Measurements from ENCODE around the gene RHOBTB3. TPM values are rescaled to one million over a fixed set of nuclear protein-coding genes. Genes with fewer than 3 reads are reported as not detected.

The RHOBTB3 gene
- total RNA-seq, 1 experiment from 2014 or later = 95.2 TPM

DNA sequence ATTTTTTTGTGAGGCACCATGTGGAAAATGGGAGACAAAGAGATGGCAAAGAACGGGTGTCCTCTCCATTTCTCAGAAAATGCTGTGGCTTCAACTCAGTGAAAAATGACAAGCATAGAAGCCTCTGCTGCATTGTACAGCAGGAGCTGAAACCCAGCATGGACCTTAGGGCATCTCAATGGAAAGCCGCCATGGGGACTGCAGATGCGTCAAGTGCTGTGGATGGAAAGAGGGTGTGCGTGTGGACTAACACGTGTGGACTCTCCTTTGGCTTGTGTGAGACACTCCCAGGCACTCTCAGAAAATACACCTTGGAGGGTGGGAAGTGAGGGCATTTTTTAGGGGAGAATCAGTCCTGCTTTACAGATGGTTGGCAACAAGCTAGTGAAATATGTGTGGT lies 93.6 kb downstream of the RHOBTB3 start:
- no TSS peak for BruUV-seq (replicated peaks)
- CTCF ChIA-PET = no interaction called here
- intact Hi-C loops (cut with micrococcal nuclease; ENCODE audit: unreplicated experiment) = no loop called here
- TF ChIP-seq TCF7L2 (IDR thresholded peaks at IDR 0.05; ENCODE audit: low read depth, low read length) = no peak
- H3K27me3 ChIP-seq (ENCODE audit: control insufficient read depth, insufficient read depth, low read length) = no peaks in the 10 kb centered on the region
- DNase-seq (ENCODE audit: low read depth, low spot score) = no peak
- peaks cover 2% of the 10 kb centered on the region; the same call in 1 of the 2 replicates for H3K36me3 ChIP-seq (ENCODE audit: control insufficient read depth, insufficient read depth, low read length)
- no peak overlapping the region for H3K4me3 ChIP-seq (ENCODE audit: low read depth in 2 of 2, low read length in 2 of 2)
- ATAC-seq = no peak
- no peak overlapping the region for H3K27ac ChIP-seq (ENCODE audit: low read length)
- peaks cover 23% of the 10 kb centered on the region for H3K4me1 ChIP-seq (ENCODE audit: control insufficient read depth, insufficient read depth, low read length)
- POLR2A ChIA-PET = no interaction called here
- no peaks in the 10 kb centered on the region for H3K9me3 ChIP-seq (ENCODE audit: control insufficient read depth, insufficient read depth, low read depth, low read length)
- in situ Hi-C loops (cut with HindIII; ENCODE audit: low pct_unique_long_range_greater_than_20kb, low sequenced_read_pairs) = no loop called here

DNA sequence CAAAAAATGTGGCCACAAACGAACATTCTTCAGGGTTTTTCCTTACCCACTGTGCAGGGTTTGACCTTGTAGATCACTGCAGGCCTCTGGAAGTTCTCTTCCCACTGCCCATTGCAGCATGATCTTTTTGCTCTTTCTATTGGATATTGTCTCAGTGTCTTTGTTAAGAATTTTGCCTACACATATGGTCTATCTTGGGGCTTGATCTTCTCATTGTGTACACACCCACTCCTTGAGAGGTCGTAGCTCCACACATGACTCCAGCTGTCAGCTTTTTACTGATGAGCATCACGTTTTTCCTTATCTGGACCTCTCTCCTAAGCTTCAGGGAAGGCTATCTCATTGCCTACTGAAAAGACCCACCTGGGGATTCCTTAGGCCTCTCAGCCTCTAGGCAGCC lies 94.4 kb downstream of the RHOBTB3 start:
- no peak for ATAC-seq
- Histone ChIP-seq H3K27ac (ENCODE audit: low read length) (no peak overlapping the region), H3K4me3 (ENCODE audit: low read depth in 2 of 2, low read length in 2 of 2) (no peak overlapping the region), H3K36me3 (ENCODE audit: control insufficient read depth, insufficient read depth, low read length) (peaks cover 2% of the 10 kb centered on the region; the same call in 1 of the 2 replicates), H3K9me3 (ENCODE audit: control insufficient read depth, insufficient read depth, low read depth, low read length) (no peaks in the 10 kb centered on the region), H3K27me3 (ENCODE audit: control insufficient read depth, insufficient read depth, low read length) (no peaks in the 10 kb centered on the region), H3K4me1 (ENCODE audit: control insufficient read depth, insufficient read depth, low read length) (peaks cover 23% of the 10 kb centered on the region)
- CTCF ChIA-PET = no interaction called here
- in situ Hi-C loops (cut with HindIII; ENCODE audit: low pct_unique_long_range_greater_than_20kb, low sequenced_read_pairs) (no loop called here), intact Hi-C loops (cut with micrococcal nuclease; ENCODE audit: unreplicated experiment) (no loop called here)
- no TSS peak for BruUV-seq (replicated peaks)
- no peak for DNase-seq (ENCODE audit: low read depth, low spot score)
- TF ChIP-seq POLR2AphosphoS5 (IDR thresholded peaks at IDR 0.05; ENCODE audit: low read depth, low read length) = no peak
- no peak for TF ChIP-seq SIN3A (IDR thresholded peaks at IDR 0.05; ENCODE audit: borderline replicate concordance, insufficient read depth, low read depth, low read length)
- TF ChIP-seq, protein P1, sequence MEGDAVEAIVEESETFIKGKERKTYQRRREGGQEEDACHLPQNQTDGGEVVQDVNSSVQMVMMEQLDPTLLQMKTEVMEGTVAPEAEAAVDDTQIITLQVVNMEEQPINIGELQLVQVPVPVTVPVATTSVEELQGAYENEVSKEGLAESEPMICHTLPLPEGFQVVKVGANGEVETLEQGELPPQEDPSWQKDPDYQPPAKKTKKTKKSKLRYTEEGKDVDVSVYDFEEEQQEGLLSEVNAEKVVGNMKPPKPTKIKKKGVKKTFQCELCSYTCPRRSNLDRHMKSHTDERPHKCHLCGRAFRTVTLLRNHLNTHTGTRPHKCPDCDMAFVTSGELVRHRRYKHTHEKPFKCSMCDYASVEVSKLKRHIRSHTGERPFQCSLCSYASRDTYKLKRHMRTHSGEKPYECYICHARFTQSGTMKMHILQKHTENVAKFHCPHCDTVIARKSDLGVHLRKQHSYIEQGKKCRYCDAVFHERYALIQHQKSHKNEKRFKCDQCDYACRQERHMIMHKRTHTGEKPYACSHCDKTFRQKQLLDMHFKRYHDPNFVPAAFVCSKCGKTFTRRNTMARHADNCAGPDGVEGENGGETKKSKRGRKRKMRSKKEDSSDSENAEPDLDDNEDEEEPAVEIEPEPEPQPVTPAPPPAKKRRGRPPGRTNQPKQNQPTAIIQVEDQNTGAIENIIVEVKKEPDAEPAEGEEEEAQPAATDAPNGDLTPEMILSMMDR (IDR thresholded peaks at IDR 0.05) = no peak
- TF ChIP-seq REST (IDR thresholded peaks at IDR 0.05; ENCODE audit: insufficient read depth in 1 of 2, low read depth in 2 of 2, low read length in 1 of 2) = no peak
- TF ChIP-seq TCF7L2 (IDR thresholded peaks at IDR 0.05; ENCODE audit: low read depth, low read length) = no peak
- POLR2A ChIA-PET = no interaction called here

GRCh38 chr5:95826949-95827891 lies 96.1 kb downstream of the RHOBTB3 start:
- H3K27ac ChIP-seq (ENCODE audit: low read length) = no peak overlapping the region
- H3K27me3 ChIP-seq (ENCODE audit: control insufficient read depth, insufficient read depth, low read length) = no peaks in the 10 kb centered on the region
- intact Hi-C loops (cut with micrococcal nuclease; ENCODE audit: unreplicated experiment) (no loop called here), in situ Hi-C loops (cut with HindIII; ENCODE audit: low pct_unique_long_range_greater_than_20kb, low sequenced_read_pairs) (no loop called here)
- CTCF ChIA-PET = no interaction called here
- peaks cover 2% of the 10 kb centered on the region; the same call in 1 of the 2 replicates for H3K36me3 ChIP-seq (ENCODE audit: control insufficient read depth, insufficient read depth, low read length)
- peaks cover 16% of the 10 kb centered on the region for H3K4me1 ChIP-seq (ENCODE audit: control insufficient read depth, insufficient read depth, low read length)
- H3K9me3 ChIP-seq (ENCODE audit: control insufficient read depth, insufficient read depth, low read depth, low read length) = no peaks in the 10 kb centered on the region
- BruUV-seq (replicated peaks) = no TSS peak
- ATAC-seq (no peak), DNase-seq (ENCODE audit: low read depth, low spot score) (no peak)
- no peak overlapping the region for H3K4me3 ChIP-seq (ENCODE audit: low read depth in 2 of 2, low read length in 2 of 2)
- POLR2A ChIA-PET = no interaction called here
- TF ChIP-seq POLR2AphosphoS5 (IDR thresholded peaks at IDR 0.05; ENCODE audit: low read depth, low read length) (no peak), REST (IDR thresholded peaks at IDR 0.05; ENCODE audit: insufficient read depth in 1 of 2, low read depth in 2 of 2, low read length in 1 of 2) (no peak), SIN3A (IDR thresholded peaks at IDR 0.05; ENCODE audit: borderline replicate concordance, insufficient read depth, low read depth, low read length) (no peak), TCF7L2 (IDR thresholded peaks at IDR 0.05; ENCODE audit: low read depth, low read length) (no peak)
- TF ChIP-seq, protein P1 (IDR thresholded peaks at IDR 0.05) = no peak

Data from Panc1 (cell line).